ENCODE data around the gene ESYT3. TPM values are rescaled to one million over a fixed set of nuclear protein-coding genes. Genes with fewer than 3 reads are reported as not detected.

The ESYT3 gene
- total RNA-seq, 2 experiments from 2014 or later: not detected

- BruUV-seq (replicated peaks): no TSS peak
- H3K9me2 ChIP-seq (ENCODE audit: insufficient read depth, low read length): no peaks in the 10 kb centered on the region; the same call in 1 of the 2 replicates
- intact Hi-C loops (cut with micrococcal nuclease; ENCODE audit: unreplicated experiment): no loop called here
- no peaks in the 10 kb centered on the region for H3K79me2 ChIP-seq (ENCODE audit: insufficient read depth, low read depth, low read length)
- H3K4me2 ChIP-seq (ENCODE audit: low read length): no peak overlapping the region
- no peak for DNase-seq (ENCODE audit: low spot score)
- no peaks in the 10 kb centered on the region for H3K9me3 ChIP-seq (ENCODE audit: low read length)
- H3K4me1 ChIP-seq (ENCODE audit: insufficient read depth, low read length, poor library complexity, severe bottlenecking): no peaks in the 10 kb centered on the region
- POLR2A ChIA-PET: no interaction called here
- peaks cover 13% of the 10 kb centered on the region; the same call in 1 of the 2 replicates for H3K36me3 ChIP-seq (ENCODE audit: insufficient read depth, low read length)
- H4K20me1 ChIP-seq (ENCODE audit: insufficient read depth, low read length): no peaks in the 10 kb centered on the region
- H2AFZ ChIP-seq (ENCODE audit: low read length): no peak overlapping the region
- CTCF ChIA-PET (ENCODE audit: unreplicated experiment): interaction anchor here (0.6 kb wide), 1 partner anchor 1049 kb away, joined by 3 read pairs; no protein-coding TSS in a partner anchor
- TF ChIP-seq CTCF (conservative IDR thresholded peaks at IDR 0.05; ENCODE audit: low read length) (no peak), EZH2phosphoT487 (IDR thresholded peaks at IDR 0.05; ENCODE audit: borderline replicate concordance, low read depth, low read length) (no peak)
- no peak overlapping the region for H3K4me3 ChIP-seq (ENCODE audit: low read depth, low read length, poor library complexity, severe bottlenecking)
- no peak overlapping the region for H3K27ac ChIP-seq (ENCODE audit: low read depth, low read length, poor library complexity, severe bottlenecking)
Measured at GRCh38 chr3:138498991-138499390, 64.6 kb downstream of the ESYT3 start.

- intact Hi-C loops (cut with micrococcal nuclease; ENCODE audit: unreplicated experiment): no loop called here
- Histone ChIP-seq H3K79me2 (ENCODE audit: insufficient read depth, low read depth, low read length) (no peaks in the 10 kb centered on the region), H3K27ac (ENCODE audit: low read depth, low read length, poor library complexity, severe bottlenecking) (no peak overlapping the region), H3K4me2 (ENCODE audit: low read length) (no peak overlapping the region), H3K4me3 (ENCODE audit: low read depth, low read length, poor library complexity, severe bottlenecking) (no peak overlapping the region), H2AFZ (ENCODE audit: low read length) (no peak overlapping the region), H3K4me1 (ENCODE audit: insufficient read depth, low read length, poor library complexity, severe bottlenecking) (no peaks in the 10 kb centered on the region), H4K20me1 (ENCODE audit: insufficient read depth, low read length) (no peaks in the 10 kb centered on the region), H3K36me3 (ENCODE audit: insufficient read depth, low read length) (no peaks in the 10 kb centered on the region), H3K9me2 (ENCODE audit: insufficient read depth, low read length) (no peaks in the 10 kb centered on the region), H3K9me3 (ENCODE audit: low read length) (no peaks in the 10 kb centered on the region)
- POLR2A ChIA-PET: interaction anchor here (0.6 kb wide), 1 partner anchor 649 kb away, joined by 3 read pairs; no protein-coding TSS in a partner anchor
- no peak for TF ChIP-seq CTCF (conservative IDR thresholded peaks at IDR 0.05; ENCODE audit: low read length)
- no peak for TF ChIP-seq EZH2phosphoT487 (IDR thresholded peaks at IDR 0.05; ENCODE audit: borderline replicate concordance, low read depth, low read length)
- CTCF ChIA-PET (ENCODE audit: unreplicated experiment): no interaction called here
- no TSS peak for BruUV-seq (replicated peaks)
- no peak for DNase-seq (ENCODE audit: low spot score)
Measured at GRCh38 chr3:138507524-138507923, 73.1 kb downstream of the ESYT3 start.

GRCh38 chr3:138509586-138509985 is 75.2 kb downstream of the ESYT3 start:
- DNase-seq (ENCODE audit: low spot score): no peak
- H3K4me2 ChIP-seq (ENCODE audit: low read length): no peak overlapping the region
- no peak overlapping the region for H3K4me3 ChIP-seq (ENCODE audit: low read depth, low read length, poor library complexity, severe bottlenecking)
- no peak overlapping the region for H2AFZ ChIP-seq (ENCODE audit: low read length)
- H3K9me2 ChIP-seq (ENCODE audit: insufficient read depth, low read length): no peaks in the 10 kb centered on the region
- TF ChIP-seq CTCF (conservative IDR thresholded peaks at IDR 0.05; ENCODE audit: low read length) (no peak), EZH2phosphoT487 (IDR thresholded peaks at IDR 0.05; ENCODE audit: borderline replicate concordance, low read depth, low read length) (no peak)
- no TSS peak for BruUV-seq (replicated peaks)
- H3K79me2 ChIP-seq (ENCODE audit: insufficient read depth, low read depth, low read length): no peaks in the 10 kb centered on the region
- no peaks in the 10 kb centered on the region for H3K9me3 ChIP-seq (ENCODE audit: low read length)
- intact Hi-C loops (cut with micrococcal nuclease; ENCODE audit: unreplicated experiment): no loop called here
- H3K36me3 ChIP-seq (ENCODE audit: insufficient read depth, low read length): no peaks in the 10 kb centered on the region
- no peaks in the 10 kb centered on the region for H3K4me1 ChIP-seq (ENCODE audit: insufficient read depth, low read length, poor library complexity, severe bottlenecking)
- CTCF ChIA-PET (ENCODE audit: unreplicated experiment): no interaction called here
- no peaks in the 10 kb centered on the region for H4K20me1 ChIP-seq (ENCODE audit: insufficient read depth, low read length)
- no peak overlapping the region for H3K27ac ChIP-seq (ENCODE audit: low read depth, low read length, poor library complexity, severe bottlenecking)
- POLR2A ChIA-PET: interaction anchor here (0.7 kb wide), 1 partner anchor 48 kb away, joined by 3 read pairs; no protein-coding TSS in a partner anchor

Data from OCI-LY7 (cell line).